SKM-1 treated with dmso at 0.1 percent for 144 hours (cell line): ENCODE results near the gene OBP2B.
"Not testable (repeated sequence)": the region's sequence is repeated elsewhere in the genome, so short reads cannot be mapped to it uniquely, and the experiment has no call there.

Experiments
- DNase-seq: peaks from one replicate; lab custom pipeline; 2025; ENCODE audit not compliant: unreplicated experiment; lab: John Stamatoyannopoulos, UW

Gene OBP2B

GRCh38 chr9:133223159-133223756 is 14.2 kb upstream of the OBP2B start:
- not testable (repeated sequence) for DNase-seq

- DNase-seq = not testable (repeated sequence)
These were observed 12.9 kb upstream of the OBP2B start for GRCh38 chr9:133221994-133222393.

- DNase-seq = no peak
These were observed 12.2 kb upstream of the OBP2B start for GRCh38 chr9:133221177-133221809.

DNA sequence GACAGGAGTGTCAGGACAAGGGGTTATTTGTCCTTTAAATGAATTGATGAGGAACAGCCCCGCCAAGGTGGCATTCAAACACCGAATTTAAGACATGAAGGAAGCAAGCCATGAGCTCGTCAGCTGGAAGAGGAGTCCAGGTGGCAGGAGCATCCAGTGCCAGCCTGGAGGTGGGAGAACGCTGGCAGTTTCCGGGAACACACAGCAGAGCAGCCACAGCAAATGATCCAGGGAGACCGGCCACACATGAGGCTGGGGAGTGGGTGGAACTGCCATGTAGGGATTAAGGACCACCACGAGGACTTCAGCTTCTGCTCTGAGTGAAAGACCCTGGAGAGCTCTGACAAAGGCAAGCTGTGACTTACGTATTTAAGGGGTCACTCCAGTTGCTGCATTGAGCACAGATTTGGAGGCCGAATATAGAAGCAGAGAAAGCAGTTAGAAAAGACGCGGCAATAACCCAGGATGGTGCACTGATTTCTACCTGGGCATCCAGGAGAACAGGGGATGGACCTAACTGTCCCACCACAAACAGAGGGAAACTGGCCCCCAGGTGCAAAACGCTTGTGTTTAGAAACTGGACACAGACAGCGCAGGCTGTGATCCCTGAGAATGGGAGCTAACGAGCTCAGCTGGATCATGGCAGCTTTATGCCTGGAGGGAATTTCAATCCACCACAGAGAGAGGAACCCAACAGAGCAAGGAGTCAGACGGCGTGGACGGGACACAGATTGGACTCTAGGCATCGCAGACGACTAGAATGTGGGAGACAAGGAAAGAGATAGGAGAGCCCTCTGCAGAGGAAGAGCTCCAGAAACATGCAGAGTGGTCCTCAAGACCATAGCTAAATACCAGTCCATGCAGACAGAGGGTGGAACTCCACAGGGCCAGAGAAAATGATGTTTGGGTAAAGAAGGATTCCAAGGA is 9.3 kb upstream of the OBP2B start:
- DNase-seq = not testable (repeated sequence)

GRCh38 chr9:133217333-133217988 is 8.4 kb upstream of the OBP2B start:
- not testable (repeated sequence) for DNase-seq

- not testable (repeated sequence) for DNase-seq
These were observed 5.2 kb upstream of the OBP2B start for GRCh38 chr9:133214276-133214675.

DNA sequence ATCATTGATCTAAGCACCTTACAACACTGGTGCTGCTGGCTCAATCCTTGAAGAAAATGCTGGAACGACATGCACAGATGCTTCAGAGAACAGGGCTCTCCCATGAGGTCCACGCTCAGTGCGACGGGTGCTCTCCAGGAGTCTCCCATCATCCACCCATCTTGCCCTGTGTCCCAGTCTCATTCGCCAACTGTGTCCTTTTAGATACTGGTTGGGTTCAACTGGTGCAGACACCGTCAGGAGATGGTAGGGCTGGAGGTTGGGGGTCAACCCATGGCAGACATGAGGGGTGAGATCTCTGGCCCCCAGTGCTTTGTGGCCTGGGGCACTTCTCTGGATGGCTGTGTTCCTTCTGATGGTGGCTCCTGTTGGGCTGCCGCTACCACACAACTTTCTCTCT is 1.6 kb upstream of the OBP2B start:
- DNase-seq = no peak

DNA sequence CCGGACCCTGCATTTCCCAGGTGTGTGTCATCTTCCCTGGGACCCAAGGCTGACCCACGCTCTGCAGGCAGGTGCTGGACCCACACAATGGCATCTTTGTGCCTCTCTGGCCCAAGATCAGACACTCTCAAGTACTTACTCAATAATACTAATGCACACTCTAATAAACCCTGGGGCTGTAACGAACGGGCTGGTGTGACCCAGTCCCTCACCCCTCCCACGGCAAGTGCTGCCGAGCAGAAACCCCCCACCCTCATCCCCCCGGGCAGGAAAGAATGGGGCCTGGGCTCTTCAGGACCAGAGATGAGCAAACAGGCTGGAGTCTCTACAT is 1.1 kb upstream of the OBP2B start:
- DNase-seq = no peak

GRCh38 chr9:133209327-133210201 is 514 bp upstream of the OBP2B start:
- not testable (repeated sequence) for DNase-seq

- DNase-seq = not testable (repeated sequence)
These were observed 725 bp downstream of the OBP2B start for GRCh38 chr9:133208171-133208879.

DNA sequence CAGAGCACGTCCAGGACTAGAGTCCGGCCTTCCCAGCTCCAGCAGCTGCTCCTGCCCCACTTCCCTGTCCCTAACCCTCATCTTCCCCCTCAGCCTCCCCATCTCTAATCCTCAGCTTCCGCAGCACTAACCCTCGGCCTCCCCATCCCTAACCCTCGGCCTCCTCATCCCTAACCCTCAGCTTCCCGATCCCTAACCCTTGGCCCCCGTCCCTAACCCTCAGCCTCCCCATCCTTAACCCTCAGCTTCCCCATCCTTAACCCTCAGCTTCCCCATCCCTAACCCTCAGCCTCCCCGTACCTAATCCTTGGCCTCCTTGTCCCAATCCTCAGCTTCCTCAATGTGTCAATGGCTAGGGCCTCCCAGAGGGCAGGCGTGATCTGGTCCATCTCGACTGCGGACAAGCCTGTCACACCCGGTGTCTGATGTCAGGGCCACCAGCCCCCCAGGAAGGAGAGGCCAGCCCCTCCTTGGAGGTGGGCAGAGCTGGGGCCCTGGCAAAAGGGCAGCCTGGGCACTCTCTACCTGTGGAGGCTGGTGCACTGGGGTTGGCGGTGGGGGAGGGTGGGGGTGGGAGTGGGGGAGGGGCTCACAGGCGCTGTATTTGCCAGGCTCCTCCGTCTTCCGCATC is 1.4 kb downstream of the OBP2B start:
- DNase-seq = no peak

GRCh38 chr9:133207021-133207531 is 2.0 kb downstream of the OBP2B start:
- DNase-seq = no peak

GRCh38 chr9:133205996-133206931 is 2.8 kb downstream of the OBP2B start:
- DNase-seq = no peak

DNA sequence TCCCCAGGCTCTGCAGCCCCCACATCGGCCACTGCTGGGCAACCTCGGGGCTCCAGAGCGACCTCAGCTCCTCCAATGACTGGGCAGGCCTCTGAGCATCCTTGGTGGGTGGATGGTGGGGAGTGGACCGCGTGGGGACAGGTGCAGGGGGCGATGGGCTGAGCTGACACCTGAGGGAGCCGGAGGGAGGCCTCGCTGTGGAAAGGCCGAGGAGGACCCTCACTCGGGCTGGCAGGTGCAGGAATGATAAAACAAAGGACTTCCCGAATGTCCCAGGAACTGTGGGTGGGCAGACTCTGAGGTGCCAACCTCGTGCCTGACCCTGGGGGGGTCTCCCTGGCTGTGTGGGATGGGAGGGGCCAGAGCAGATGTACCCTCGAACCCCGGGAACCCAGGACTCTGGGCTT is 3.6 kb downstream of the OBP2B start:
- not testable (repeated sequence) for DNase-seq

DNA sequence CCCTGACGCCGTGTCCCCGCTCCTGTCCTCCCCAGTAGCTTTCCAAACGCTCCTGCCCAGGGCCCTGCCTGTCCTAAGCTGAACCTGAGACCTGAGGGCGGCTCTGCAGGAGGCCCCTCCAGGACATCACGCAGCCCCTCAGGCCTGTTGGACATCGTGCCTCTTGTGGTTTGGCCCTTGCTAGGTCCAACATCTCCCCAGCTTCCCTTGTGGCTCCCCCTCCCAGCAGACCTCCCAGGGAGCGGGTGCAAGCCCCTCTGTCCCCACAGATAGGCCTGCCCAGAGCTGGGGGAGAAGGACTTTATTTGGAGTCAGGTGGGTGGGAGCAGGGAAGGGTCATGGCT is 4.1 kb downstream of the OBP2B start:
- no peak for DNase-seq

DNA sequence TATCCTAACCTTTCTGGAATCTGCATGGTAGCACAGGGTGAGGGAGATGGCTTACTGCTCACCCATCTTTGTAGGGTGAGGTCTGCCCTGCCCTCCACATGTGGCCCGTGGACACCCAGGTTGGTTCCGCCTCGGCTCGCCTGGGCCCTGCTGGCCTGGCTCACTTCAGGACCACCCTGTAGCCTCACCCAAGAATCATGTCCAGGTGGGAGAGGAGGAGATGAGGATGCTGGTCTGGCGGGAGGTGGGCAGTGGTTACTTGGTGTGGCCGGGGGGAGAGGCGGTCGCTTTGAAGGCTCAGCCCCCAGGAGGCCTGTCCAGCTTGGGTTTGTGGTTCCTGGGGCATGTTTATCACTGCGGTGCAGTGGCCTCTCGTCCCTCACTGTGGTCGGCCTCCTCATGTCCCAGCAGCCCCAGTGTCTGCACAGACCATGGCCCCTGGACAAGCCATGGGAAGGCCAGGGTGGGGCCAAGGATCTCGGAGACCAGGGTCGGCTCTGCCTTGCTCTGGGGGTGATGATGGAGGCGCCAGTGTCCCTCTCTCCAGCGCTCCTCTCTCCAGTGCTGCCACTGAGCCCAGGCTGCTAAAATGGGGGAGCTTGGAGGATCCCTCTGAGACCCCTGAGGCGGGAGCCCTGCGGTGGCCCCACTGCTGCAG is 4.6 kb downstream of the OBP2B start:
- DNase-seq = no peak

DNA sequence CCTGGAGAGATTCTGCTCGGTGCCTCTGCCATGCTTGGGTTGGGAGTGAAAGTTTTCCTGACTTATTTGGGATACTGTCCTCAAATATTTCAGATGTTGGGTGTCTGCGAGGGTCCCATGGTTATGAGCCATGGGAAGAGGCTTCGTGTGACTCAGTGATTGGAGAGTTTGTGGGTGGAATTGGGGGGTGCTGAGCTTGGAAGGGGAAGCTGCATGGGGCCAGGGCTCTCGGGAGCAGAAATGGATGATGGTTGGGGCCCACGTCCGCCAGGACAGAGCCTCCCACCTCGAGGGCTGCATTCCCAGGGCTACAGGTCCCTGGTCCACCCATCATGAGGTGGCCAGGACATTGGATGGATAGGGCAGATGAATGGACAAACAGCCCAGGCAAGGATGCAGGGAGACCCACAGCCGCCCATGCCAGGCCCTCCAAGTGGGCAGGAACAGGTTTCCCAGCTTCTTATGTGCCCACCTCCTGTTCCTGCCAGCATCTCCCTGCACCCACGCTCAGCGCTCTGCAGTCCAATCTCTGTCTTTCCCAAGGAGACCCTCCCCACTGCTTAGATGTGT is 5.5 kb downstream of the OBP2B start:
- no peak for DNase-seq
